ENCODE measurements around the gene KCTD14.

KCTD14 gene

GRCh38 chr11:78022397-78023396 is at the start of gene KCTD14:
Gene KCTD14, minus strand, starts transcription at chr11:78023276. Its CDS starts 27 bp downstream, at chr11:78023249.
- Histone ChIP-seq H3K27me3 (ENCODE audit: insufficient read depth, low read length) (no peaks in the 10 kb centered on the region), H2AFZ (ENCODE audit: low read depth, low read length) (peak within 1 kb of the TSS; percentile 16), H3K36me3 (ENCODE audit: insufficient read depth, low read length) (no peaks in the 10 kb centered on the region), H3K4me1 (ENCODE audit: insufficient read depth, low read length) (peaks cover 8% of the 10 kb centered on the region), H3K4me3 (ENCODE audit: low read length) (no peak within 1 kb of the TSS), H3K9me3 (ENCODE audit: low read length) (no peaks in the 10 kb centered on the region)

GRCh38 chr11:78072455-78072854 is 49.4 kb upstream of the KCTD14 start:
- H3K4me3 ChIP-seq (ENCODE audit: low read length): no peak overlapping the region
- peaks cover 58% of the 10 kb centered on the region for H3K36me3 ChIP-seq (ENCODE audit: insufficient read depth, low read length)

GRCh38 chr11:78071717-78072116 is 48.6 kb upstream of the KCTD14 start:
- Histone ChIP-seq H3K9me3 (ENCODE audit: low read length) (no peaks in the 10 kb centered on the region), H3K27me3 (ENCODE audit: insufficient read depth, low read length) (no peaks in the 10 kb centered on the region), H3K4me1 (ENCODE audit: insufficient read depth, low read length) (no peaks in the 10 kb centered on the region), H3K4me3 (ENCODE audit: low read length) (no peak overlapping the region), H2AFZ (ENCODE audit: low read depth, low read length) (no peak overlapping the region), H3K36me3 (ENCODE audit: insufficient read depth, low read length) (peaks cover 53% of the 10 kb centered on the region)

More at GRCh38 chr11:78072455-78072854, 49.4 kb upstream of the KCTD14 start:
- no peak overlapping the region for H2AFZ ChIP-seq (ENCODE audit: low read depth, low read length)
- H3K4me1 ChIP-seq (ENCODE audit: insufficient read depth, low read length): no peaks in the 10 kb centered on the region
- no peaks in the 10 kb centered on the region for H3K9me3 ChIP-seq (ENCODE audit: low read length)
- H3K27me3 ChIP-seq (ENCODE audit: insufficient read depth, low read length): no peaks in the 10 kb centered on the region

GRCh38 chr11:78070621-78071020 is 47.5 kb upstream of the KCTD14 start:
- peaks cover 48% of the 10 kb centered on the region for H3K36me3 ChIP-seq (ENCODE audit: insufficient read depth, low read length)
- H2AFZ ChIP-seq (ENCODE audit: low read depth, low read length): no peak overlapping the region
- H3K27me3 ChIP-seq (ENCODE audit: insufficient read depth, low read length): no peaks in the 10 kb centered on the region
- no peak overlapping the region for H3K4me3 ChIP-seq (ENCODE audit: low read length)
- H3K9me3 ChIP-seq (ENCODE audit: low read length): no peaks in the 10 kb centered on the region
- no peaks in the 10 kb centered on the region for H3K4me1 ChIP-seq (ENCODE audit: insufficient read depth, low read length)

GRCh38 chr11:78069465-78069864 is 46.4 kb upstream of the KCTD14 start:
- H3K4me1 ChIP-seq (ENCODE audit: insufficient read depth, low read length): no peaks in the 10 kb centered on the region
- no peak overlapping the region for H3K4me3 ChIP-seq (ENCODE audit: low read length)
- no peak overlapping the region for H2AFZ ChIP-seq (ENCODE audit: low read depth, low read length)
- no peaks in the 10 kb centered on the region for H3K27me3 ChIP-seq (ENCODE audit: insufficient read depth, low read length)
- no peaks in the 10 kb centered on the region for H3K9me3 ChIP-seq (ENCODE audit: low read length)
- peaks cover 48% of the 10 kb centered on the region for H3K36me3 ChIP-seq (ENCODE audit: insufficient read depth, low read length)

GRCh38 chr11:78067704-78068103 is 44.6 kb upstream of the KCTD14 start:
- Histone ChIP-seq H3K4me1 (ENCODE audit: insufficient read depth, low read length) (no peaks in the 10 kb centered on the region), H3K4me3 (ENCODE audit: low read length) (no peak overlapping the region), H3K27me3 (ENCODE audit: insufficient read depth, low read length) (no peaks in the 10 kb centered on the region), H3K36me3 (ENCODE audit: insufficient read depth, low read length) (peaks cover 44% of the 10 kb centered on the region), H2AFZ (ENCODE audit: low read depth, low read length) (no peak overlapping the region), H3K9me3 (ENCODE audit: low read length) (no peaks in the 10 kb centered on the region)

GRCh38 chr11:78066471-78066870 is 43.4 kb upstream of the KCTD14 start:
- Histone ChIP-seq H3K36me3 (ENCODE audit: insufficient read depth, low read length) (peaks cover 34% of the 10 kb centered on the region), H2AFZ (ENCODE audit: low read depth, low read length) (no peak overlapping the region), H3K9me3 (ENCODE audit: low read length) (no peaks in the 10 kb centered on the region), H3K4me3 (ENCODE audit: low read length) (no peak overlapping the region), H3K27me3 (ENCODE audit: insufficient read depth, low read length) (no peaks in the 10 kb centered on the region), H3K4me1 (ENCODE audit: insufficient read depth, low read length) (no peaks in the 10 kb centered on the region)

- Histone ChIP-seq H3K36me3 (ENCODE audit: insufficient read depth, low read length) (peaks cover 21% of the 10 kb centered on the region), H3K27me3 (ENCODE audit: insufficient read depth, low read length) (no peaks in the 10 kb centered on the region), H2AFZ (ENCODE audit: low read depth, low read length) (no peak overlapping the region), H3K9me3 (ENCODE audit: low read length) (no peaks in the 10 kb centered on the region), H3K4me1 (ENCODE audit: insufficient read depth, low read length) (no peaks in the 10 kb centered on the region), H3K4me3 (ENCODE audit: low read length) (no peak overlapping the region)
Observed at GRCh38 chr11:78065203-78065602, 42.1 kb upstream of the KCTD14 start.

GRCh38 chr11:78063440-78064181 is 40.5 kb upstream of the KCTD14 start, which contains the start of gene THRSP:
Gene THRSP, plus strand, starts transcription at chr11:78063861. Its CDS starts 21 bp downstream, at chr11:78063882.
- Histone ChIP-seq H3K4me1 (ENCODE audit: insufficient read depth, low read length) (no peaks in the 10 kb centered on the region), H2AFZ (ENCODE audit: low read depth, low read length) (no peak within 1 kb of the TSS), H3K9me3 (ENCODE audit: low read length) (no peaks in the 10 kb centered on the region), H3K27me3 (ENCODE audit: insufficient read depth, low read length) (no peaks in the 10 kb centered on the region), H3K4me3 (ENCODE audit: low read length) (no peak within 1 kb of the TSS), H3K36me3 (ENCODE audit: insufficient read depth, low read length) (peaks cover 6% of the 10 kb centered on the region)

- no peaks in the 10 kb centered on the region for H3K9me3 ChIP-seq (ENCODE audit: low read length)
- H2AFZ ChIP-seq (ENCODE audit: low read depth, low read length): no peak overlapping the region
- no peaks in the 10 kb centered on the region for H3K27me3 ChIP-seq (ENCODE audit: insufficient read depth, low read length)
- H3K4me1 ChIP-seq (ENCODE audit: insufficient read depth, low read length): no peaks in the 10 kb centered on the region
- H3K36me3 ChIP-seq (ENCODE audit: insufficient read depth, low read length): peaks cover 4% of the 10 kb centered on the region
- no peak overlapping the region for H3K4me3 ChIP-seq (ENCODE audit: low read length)
Observed at GRCh38 chr11:78062671-78063070, 39.6 kb upstream of the KCTD14 start.

- Histone ChIP-seq H3K36me3 (ENCODE audit: insufficient read depth, low read length) (no peaks in the 10 kb centered on the region), H2AFZ (ENCODE audit: low read depth, low read length) (no peak overlapping the region), H3K9me3 (ENCODE audit: low read length) (no peaks in the 10 kb centered on the region), H3K27me3 (ENCODE audit: insufficient read depth, low read length) (no peaks in the 10 kb centered on the region), H3K4me1 (ENCODE audit: insufficient read depth, low read length) (no peaks in the 10 kb centered on the region), H3K4me3 (ENCODE audit: low read length) (no peak overlapping the region)
Observed at GRCh38 chr11:78061921-78062311, 38.8 kb upstream of the KCTD14 start.

- Histone ChIP-seq H3K27me3 (ENCODE audit: insufficient read depth, low read length) (no peaks in the 10 kb centered on the region), H3K4me1 (ENCODE audit: insufficient read depth, low read length) (no peaks in the 10 kb centered on the region), H3K9me3 (ENCODE audit: low read length) (no peaks in the 10 kb centered on the region), H3K36me3 (ENCODE audit: insufficient read depth, low read length) (no peaks in the 10 kb centered on the region), H2AFZ (ENCODE audit: low read depth, low read length) (no peak overlapping the region), H3K4me3 (ENCODE audit: low read length) (no peak overlapping the region)
Observed at GRCh38 chr11:78061088-78061920, 38.2 kb upstream of the KCTD14 start.

Measured in neuron (in vitro differentiated cells).